Uterus (tissue), 2 donors: ENCODE results near the gene OBSCN.

Source experiments
- POLR2A ChIP-seq, 2 donors: fragments of 450-650 bp; IDR thresholded peaks; one replicate each; pipeline ENCODE4 v1.6.1; 2016; ENCODE audit warnings: antibody characterized with exemption in 2 of 2, mild to moderate bottlenecking in 1 of 2, moderate library complexity in 1 of 2
- TF ChIP-seq, protein P1 (sequence below), 4 experiments: fragments of 200-600 bp in 2 of 4; fragments of 450-650 bp in 2 of 4; sonication (generic) in 2 of 4; IDR thresholded peaks; one replicate each; pipeline ENCODE4 v1.5.1; 2016 to 2019; ENCODE audit warnings: antibody characterized with exemption in 4 of 4, mild to moderate bottlenecking in 2 of 4, moderate library complexity in 1 of 4

DNA sequence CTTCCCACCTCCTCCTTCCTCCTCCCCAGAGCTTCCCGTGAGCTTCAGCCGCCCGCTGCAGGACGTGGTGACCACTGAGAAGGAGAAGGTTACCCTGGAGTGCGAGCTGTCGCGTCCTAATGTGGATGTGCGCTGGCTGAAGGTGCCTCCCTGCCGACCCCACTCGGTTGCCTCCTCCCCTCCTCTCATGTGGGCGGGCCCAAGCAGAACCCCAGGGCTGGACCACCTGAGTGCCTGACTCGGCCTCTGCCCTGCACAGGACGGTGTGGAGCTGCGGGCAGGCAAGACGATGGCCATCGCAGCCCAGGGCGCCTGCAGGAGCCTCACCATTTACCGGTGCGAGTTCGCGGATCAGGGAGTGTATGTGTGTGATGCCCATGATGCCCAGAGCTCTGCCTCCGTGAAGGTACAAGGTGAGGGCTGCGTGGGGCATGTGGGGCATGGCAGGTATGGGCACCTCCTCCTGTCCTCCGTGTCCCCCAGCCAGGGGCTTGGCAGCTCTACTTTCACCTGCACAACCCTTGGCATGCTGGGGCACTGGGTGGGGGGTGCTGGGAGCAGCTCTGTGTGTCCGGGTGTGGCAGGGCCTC is 69.2 kb downstream of the OBSCN start:
- TF ChIP-seq, protein P1, sequence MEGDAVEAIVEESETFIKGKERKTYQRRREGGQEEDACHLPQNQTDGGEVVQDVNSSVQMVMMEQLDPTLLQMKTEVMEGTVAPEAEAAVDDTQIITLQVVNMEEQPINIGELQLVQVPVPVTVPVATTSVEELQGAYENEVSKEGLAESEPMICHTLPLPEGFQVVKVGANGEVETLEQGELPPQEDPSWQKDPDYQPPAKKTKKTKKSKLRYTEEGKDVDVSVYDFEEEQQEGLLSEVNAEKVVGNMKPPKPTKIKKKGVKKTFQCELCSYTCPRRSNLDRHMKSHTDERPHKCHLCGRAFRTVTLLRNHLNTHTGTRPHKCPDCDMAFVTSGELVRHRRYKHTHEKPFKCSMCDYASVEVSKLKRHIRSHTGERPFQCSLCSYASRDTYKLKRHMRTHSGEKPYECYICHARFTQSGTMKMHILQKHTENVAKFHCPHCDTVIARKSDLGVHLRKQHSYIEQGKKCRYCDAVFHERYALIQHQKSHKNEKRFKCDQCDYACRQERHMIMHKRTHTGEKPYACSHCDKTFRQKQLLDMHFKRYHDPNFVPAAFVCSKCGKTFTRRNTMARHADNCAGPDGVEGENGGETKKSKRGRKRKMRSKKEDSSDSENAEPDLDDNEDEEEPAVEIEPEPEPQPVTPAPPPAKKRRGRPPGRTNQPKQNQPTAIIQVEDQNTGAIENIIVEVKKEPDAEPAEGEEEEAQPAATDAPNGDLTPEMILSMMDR (IDR thresholded peaks at IDR 0.05): no peak
- TF ChIP-seq POLR2A (IDR thresholded peaks at IDR 0.05): no peak
